HG03342 (cell line): ENCODE measurements around the gene RAD1.

Source experiments
- ATAC-seq: cut with Tn5 transposase; IDR thresholded peaks from one replicate; pipeline ENCODE4 v1.9.1; 2021; ENCODE audit warnings: mild to moderate bottlenecking, moderate library complexity; ENCODE audit not compliant: unreplicated experiment

RAD1 gene

GRCh38 chr5:34916518-34916917, 1.2 kb upstream of the RAD1 start:
- no peak for ATAC-seq

DNA sequence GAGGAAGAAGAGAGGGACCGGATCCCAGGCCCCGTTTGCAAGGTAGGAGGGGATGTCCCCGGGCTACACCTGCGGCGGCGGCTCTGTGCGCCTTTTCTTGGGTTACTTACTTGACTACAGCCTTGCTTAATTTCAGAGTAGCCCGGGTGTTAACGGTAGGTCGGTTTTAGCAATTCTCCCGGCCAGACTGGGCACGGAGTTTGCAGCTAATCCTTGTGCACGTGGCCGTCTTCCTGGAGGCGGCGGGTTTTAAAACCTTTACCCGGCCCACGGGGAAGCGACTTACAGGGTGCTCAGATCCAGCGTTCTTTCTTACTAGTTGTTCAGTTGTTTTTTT, 520 bp upstream of the RAD1 start:
- ATAC-seq, result peak; percentile 13

GRCh38 chr5:34914671-34915138, 599 bp downstream of the RAD1 start:
- peak; percentile 13 for ATAC-seq

GRCh38 chr5:34913072-34913471, 2.2 kb downstream of the RAD1 start:
- no peak for ATAC-seq

- no peak for ATAC-seq
Observed at GRCh38 chr5:34905564-34905963, 9.7 kb downstream of the RAD1 start.

DNA sequence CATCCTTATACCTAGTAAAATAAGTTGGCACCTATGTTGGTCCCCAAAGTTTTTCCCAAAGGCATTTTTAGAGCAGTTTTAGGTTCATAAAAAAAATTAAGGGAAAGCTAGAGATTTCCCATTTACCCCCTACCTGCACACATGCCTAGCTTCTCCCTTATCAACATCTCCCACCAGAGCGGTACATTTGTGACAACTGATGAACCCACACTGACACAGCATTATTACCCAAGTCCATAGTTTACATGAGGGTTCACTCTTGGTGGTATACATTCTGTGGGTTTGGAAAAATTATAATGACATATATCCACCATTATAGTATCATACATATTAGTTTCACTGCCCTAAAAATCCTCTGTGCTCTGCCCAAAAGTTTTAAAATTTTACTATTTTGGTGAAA, 12.0 kb downstream of the RAD1 start:
- ATAC-seq, result no peak

- ATAC-seq, result no peak
Observed at GRCh38 chr5:34900652-34901051, 14.7 kb downstream of the RAD1 start.

DNA sequence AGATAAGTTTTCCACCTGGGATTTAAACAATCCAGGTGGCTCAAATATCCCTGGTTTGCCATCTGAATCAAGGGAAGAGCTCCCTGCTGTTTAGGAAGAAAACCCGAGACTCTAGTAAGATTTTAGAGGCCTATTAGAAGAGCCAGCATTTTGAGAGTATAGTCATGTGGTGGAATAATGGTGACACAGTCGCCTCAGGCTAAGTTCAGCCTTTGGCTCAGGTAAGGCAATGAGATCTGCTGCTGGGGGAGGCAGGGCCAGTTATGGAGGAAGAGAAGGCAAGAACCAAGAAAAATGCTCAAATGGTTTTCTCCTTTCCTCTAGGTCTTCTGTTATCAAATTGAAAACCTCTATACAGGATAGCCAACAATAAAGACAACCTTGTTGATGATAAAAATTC, 16.2 kb downstream of the RAD1 start:
- no peak for ATAC-seq

DNA sequence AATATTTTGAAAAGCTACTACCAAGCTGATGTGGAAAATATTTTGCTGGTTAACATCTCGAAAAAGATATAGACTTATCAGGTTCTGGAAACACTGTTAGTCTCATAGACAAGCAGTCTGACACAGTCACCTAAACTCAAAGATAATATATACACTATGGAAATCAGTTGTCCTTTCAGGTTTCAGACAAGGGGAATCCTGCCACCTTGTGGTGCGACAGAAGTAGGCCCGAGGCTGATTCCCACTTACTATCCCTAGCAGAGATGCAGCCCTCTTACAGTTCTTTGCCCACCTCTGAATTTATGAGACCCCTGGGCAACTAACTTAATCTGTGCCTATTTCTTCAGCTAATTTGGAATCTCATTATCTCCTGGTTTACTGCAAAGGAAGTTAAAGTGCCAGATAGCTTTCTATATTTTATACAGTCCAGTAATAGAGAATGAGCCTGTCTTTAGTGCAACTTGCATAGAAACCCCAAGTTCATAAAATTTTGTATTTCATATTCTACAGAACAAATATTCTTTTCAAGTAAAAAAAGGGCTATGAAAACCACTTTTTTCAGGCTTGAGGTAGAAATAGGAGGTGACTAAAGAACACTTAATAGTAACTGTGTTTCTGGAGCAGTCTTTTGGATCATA, 16.9 kb downstream of the RAD1 start:
- peak; percentile 91 for ATAC-seq

DNA sequence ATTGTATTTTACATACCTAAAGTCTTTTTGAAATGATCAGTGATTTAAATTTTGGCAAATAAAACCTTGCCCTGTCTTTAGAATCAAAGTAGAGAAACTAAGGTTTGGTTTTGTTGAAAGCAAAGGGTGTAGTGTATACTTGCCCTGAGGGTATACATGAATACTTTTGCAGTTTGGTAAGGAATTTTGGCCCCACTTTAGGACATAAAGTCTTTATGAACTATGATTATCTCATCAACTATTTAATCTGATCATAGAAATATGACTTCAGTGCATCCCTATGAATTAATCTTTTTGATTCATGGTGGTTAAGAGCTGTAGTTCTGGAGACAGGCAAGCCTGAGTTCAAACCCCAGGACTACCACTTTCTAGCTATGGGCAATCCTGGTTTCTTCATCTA, 17.7 kb downstream of the RAD1 start:
- no peak for ATAC-seq

DNA sequence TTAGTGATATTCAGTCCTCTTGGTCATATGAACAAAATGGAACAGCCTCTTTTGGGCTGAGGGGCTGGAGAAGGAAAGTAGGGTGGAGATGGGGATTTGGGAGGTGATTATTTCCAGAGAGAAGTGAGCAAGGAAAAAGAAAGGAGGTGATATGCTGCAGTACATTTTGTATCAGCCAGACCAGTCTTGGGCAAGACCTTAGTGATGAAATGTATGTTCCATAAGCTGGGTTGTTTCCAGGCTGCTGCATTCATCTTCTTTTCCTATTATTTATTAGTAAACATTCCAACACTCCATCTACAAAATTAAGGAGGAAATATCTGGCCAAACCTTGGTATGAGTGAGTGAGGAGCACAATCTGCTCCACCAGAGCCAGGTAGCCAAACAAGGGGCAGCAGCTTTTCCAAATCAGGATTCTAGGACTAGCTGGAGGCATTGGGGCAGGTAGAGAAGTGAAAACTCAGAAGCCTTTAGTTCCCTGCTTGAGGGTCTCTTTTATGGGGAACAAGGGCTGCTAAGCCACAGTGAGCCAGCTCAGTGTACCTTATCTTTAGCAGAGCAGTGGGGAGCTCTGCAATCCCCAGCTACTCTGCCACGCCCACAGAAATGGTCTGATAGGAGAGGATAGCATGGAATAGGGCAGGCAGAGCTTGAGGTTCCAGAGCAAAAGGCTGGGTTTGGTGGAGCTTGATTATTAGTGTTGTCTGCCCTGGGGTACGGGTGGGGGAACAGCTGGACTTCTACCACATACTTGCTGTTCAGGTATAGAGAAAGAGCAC, 19.5 kb downstream of the RAD1 start:
- ATAC-seq, result no peak

GRCh38 chr5:34894716-34895115, 20.6 kb downstream of the RAD1 start:
- no peak for ATAC-seq

- ATAC-seq, result no peak
Observed at GRCh38 chr5:34892414-34892813, 22.9 kb downstream of the RAD1 start.

GRCh38 chr5:34891981-34892380, 23.3 kb downstream of the RAD1 start:
- ATAC-seq, result no peak

DNA sequence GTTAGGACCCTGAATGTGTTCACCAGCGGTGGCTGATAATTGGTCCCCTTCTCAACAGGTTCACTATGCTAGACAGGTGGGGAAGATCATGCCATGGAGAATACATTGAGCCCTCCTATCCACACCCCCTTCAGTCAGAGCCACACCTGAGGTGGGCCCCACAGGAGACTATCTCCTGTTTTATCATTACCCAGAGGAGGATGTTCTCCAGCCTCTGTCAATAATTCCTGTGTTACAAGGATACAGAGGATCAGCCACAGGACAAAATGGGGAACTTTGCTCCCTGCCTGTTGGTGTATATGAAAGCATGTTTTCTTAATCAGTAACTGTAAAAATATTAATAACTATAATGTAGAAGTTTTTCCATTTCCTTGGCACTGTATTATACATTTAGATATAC, 25.9 kb downstream of the RAD1 start:
- no peak for ATAC-seq

DNA sequence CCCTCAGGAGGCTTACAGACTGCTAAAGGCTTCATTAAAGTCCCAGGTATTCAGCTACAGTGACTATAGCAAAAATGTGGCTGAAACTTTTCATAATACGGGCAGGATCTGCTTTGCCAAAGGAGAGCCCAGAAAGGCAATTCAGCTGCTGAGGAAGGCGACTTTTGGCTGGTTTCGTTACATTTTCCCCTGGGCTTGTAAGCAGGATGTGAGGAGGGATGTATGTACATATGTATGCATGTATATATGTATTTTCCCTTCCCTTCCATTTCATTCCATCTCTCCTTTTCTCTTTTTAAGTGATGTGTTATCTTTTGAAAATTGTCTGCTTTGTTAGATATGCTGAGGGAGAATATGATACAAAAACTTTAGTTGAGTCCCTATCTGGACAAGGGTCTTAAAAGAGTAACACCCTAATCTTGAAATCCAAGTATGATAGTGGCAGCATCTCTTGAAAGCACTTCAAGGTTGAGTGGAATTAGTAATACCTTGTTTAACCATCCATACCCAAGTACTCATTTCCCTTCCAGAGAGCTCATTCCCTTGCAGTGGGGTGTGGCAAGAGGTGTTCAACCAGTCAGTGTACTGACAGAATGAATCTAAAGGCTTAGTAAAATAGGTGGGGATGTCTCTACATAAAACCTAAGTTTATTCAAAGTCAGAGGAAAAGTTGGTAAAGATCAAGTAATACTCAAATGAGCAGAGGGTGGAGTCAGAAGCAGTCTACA, 28.7 kb downstream of the RAD1 start:
- ATAC-seq, result no peak

DNA sequence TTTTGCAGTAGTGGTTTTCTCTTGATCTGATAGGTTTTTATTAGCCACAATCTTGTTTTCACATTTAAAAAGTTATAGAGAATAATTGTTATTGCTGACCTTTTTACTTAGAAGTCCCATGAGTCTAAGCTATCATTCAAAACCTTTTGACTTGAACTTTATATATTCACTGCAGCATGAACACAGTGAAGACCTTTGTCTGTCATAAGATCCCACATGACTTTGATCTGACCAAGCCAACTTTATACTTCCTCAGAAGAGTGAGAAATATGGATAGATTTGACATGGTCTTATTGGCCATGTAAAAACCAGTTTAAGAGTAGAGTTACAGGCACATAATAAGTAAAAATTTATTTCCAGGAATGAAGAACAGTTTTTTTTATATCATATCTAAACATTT, 34.1 kb downstream of the RAD1 start:
- no peak for ATAC-seq

- ATAC-seq, result no peak
Observed at GRCh38 chr5:34876275-34876674, 39.0 kb downstream of the RAD1 start.

- ATAC-seq, result no peak
Observed at GRCh38 chr5:34870382-34870781, 44.9 kb downstream of the RAD1 start.

- no peak for ATAC-seq
Observed at GRCh38 chr5:34869256-34869655, 46.0 kb downstream of the RAD1 start.

- no peak for ATAC-seq
Observed at GRCh38 chr5:34868791-34869190, 46.5 kb downstream of the RAD1 start.

- ATAC-seq, result no peak
Observed at GRCh38 chr5:34867660-34868059, 47.6 kb downstream of the RAD1 start.
